ENCODE results near the gene KSR1. TPM values are rescaled to one million over a fixed set of nuclear protein-coding genes. Genes with fewer than 3 reads are reported as not detected.
"Not testable (repeated sequence)": the region's sequence is repeated elsewhere in the genome, so short reads cannot be mapped to it uniquely, and the experiment has no call there.

KSR1 gene
- total RNA-seq, 1 donor from 2014 or later = 18.1 TPM

DNA sequence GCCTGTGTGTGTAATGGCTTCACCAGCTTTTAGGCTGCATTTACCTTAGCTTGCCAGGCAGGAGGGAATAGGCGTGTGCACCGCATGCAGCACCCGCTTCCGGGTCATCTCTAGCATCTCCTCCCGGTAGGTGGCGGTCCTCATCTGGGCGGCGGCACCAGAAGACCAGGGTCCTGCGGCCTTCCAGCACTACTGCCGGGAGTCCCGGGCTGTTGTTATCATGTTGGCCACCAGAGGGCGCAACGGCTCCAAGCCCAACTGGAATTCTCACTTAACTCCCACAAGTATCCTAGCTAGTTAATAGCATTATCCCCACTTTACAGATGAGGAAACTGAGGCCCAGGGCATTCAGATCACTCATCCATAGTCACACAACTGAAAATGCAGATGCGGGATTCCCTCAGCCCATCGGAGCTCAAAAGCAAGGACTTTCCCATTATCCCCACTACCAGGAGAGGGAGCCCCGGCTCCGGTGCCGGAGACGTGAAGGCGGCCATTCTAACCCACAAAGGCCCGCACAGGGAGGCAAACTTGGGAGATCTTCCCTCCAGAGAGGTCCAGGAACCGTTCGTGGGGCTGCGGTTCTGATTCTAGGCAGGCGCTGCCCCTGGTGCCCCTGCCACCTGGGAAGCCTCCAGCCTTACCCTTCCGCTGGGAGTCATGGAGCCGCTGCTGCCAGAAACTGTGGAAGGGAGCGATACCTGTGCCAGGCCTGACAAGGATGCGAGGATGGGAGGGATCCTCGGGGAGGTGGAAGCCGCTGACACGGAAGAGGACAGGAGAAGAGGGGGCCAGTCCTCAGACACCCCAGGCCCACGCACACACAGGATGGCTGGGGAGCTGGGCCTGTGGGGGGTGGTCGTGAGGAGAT, 198.6 kb downstream of the KSR1 start:
- peak; percentile 63 to 75 for DNase-seq (ENCODE audit: low read depth in 2 of 2)

DNA sequence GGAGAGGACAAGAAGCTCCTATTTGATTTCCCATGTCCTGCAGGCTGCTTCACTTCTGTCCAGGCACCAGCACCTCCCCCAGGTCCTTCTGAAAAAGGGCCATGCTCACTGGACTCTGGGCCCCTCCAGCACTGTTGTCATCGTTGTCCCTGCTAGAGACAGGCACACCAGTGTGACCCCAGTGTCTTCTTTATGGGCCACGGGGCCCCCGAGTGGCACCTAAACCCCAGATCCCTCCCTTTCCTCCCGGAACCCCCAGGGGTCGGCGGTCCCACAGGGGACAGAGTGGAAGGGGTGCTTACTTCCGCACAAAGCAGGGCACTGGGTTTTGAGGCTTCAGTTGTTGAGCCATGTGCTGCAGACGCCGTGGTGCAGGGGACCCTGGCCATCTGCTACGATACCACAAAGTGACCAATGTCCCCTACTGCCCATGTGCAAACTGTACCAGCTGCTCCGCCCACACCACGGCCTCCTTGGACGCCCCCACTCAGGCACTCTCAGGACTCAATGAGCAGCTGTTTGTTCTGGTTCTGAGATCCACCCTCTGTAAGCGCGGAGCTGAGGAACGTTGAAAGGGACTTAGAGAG, 199.4 kb downstream of the KSR1 start:
- DNase-seq (ENCODE audit: low read depth in 2 of 2) = not testable (repeated sequence)

DNA sequence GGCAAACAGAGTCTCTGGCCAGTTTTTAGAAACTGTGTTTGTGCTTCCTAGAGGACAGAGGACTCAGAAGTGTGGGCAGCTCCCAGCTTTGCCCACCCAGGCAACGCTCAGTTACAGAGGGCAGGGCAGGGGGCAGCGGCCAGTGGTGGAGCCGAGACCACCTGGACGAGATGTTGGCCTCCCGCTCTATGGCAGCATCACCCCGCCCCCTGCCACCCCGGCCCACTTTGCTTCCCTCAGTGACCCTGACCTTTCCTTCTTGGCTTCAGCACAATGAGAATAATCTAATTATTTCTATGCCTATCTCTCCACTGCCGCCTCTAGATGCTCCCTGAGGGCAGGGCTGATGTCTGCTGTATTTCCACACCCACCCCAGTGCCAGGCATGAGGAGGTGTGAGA, 200.4 kb downstream of the KSR1 start:
- not testable (repeated sequence) for DNase-seq (ENCODE audit: low read depth in 2 of 2)

DNA sequence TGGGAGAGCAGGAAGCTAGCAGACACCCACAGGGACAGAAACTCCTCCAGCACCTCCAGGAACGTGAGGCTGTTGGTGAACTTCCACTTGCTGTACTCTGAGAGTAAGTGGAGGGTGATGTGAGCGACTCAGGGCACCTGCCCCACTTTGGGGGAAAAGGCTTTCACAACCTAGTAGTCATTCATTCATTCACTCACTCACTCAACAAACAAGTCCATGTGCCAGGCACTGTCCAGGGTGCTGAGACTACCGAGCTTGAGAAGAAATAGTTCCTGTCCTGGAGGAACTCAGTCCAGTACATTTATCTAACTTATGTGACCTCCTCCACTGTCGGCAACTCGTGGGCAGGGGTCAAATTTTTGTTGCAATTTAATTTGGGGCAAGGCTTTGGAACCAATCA, 201.4 kb downstream of the KSR1 start:
- DNase-seq (ENCODE audit: low read depth in 2 of 2) = peak; percentile 38 to 56

DNA sequence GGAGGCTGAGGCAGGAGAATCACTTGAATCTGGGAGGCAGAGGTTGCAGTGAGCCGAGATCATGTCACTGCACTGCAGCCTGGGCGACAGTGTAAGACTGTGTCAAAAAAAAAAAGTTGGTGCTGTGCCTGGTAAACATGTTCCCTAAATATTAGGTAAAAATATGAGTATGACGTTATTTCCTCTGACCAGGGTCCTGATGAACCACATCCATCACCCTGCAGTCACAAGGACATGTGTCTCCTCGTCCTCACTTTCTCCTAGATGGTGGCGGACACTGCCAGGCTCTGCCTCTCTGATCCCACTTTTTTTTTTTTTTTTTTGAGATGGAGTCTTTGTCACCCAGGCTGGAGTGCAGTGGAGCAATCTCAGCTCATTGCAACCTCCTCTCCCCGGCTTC, 203.4 kb downstream of the KSR1 start:
- no peak for DNase-seq (ENCODE audit: low read depth in 2 of 2)

DNA sequence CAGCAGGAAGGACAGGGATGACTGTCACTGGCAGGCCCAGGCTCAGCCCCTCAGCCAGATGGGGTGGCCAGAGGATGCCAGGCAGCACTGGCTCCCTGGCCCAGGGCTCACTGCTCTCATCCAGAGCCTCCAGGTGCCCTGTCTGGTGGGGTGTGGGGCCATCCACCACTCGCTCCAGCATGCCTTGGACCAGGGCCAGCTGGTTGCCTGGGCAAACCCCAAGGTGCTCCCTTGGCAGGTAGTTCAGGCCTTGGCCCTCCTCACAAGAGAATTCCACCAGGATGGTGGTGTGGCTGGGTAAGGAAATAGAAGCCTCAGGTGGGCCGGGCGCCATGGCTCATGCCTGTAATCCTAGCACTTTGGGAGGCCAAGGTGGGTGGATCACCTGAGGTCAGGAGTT, 204.2 kb downstream of the KSR1 start:
- DNase-seq (ENCODE audit: low read depth in 2 of 2) = no peak

DNA sequence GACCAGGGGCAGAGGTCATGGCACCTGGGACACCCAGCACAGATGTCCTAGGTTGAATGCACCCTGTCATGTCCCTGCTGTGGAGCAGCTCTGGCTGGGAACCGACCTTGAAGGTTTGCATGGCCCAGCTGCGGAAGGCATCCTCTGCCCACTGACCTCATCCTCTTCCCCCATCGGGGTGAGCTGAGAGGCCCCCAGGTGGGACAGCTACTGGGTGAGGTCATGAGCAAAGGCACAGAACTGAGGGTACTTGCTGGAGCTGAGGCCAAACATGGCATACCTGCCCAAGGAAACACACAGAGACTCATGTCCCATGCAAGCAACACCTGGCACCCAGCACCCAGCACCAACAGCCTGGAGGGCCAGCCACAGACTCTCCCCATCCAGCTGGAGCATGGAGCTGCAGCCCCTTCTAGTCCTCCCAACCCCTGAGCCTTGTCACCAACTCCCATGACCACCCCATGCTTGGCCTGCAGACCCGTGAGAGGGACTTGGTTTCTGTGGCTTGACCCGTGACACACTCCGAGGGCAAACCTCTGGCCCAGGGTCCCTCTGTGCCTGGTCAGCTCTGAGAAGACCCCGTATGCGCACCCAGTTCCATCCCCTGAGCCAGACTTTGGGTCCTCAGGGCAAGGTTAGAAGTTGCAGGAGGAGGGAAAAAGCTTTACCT, 207.8 kb downstream of the KSR1 start:
- DNase-seq (ENCODE audit: low read depth in 2 of 2) = no peak

DNA sequence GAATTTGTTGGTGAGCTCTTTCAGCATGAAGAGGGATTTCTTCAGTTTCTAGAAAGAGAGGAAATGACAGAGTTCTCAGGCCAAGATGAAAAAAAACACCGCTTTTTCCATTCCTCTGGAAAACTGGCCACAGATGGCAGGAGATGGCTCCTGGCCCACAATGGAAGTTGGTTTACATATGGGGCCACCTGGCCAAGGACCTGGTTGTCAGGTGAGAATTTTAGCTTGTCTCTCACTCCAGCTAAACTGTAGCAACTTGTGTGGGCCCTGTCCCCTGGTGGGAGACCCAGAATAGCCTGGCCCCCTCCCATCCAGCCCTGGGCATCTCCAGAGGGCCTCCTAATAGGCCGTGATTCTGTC, 208.3 kb downstream of the KSR1 start:
- DNase-seq (ENCODE audit: low read depth in 2 of 2) = no peak

DNA sequence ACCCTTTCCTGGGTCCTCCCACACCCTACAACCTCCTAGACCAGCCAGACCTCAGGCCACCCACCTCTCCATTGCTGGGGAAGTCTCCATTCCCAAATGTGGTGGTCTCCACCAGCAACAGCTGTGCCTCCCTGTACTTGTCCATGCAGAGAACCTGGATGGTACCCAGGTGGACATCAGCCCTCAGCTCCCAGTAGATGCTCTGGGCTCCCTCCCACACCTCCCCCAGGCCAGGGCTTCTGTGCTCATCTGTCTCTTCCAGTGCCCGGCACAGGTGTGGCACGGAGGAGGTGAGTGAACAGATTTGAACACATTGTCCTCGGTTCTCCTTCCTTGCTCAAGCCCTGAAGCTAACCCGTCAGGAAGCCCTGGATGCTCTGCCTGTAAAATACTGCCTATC, 209.3 kb downstream of the KSR1 start:
- DNase-seq (ENCODE audit: low read depth in 2 of 2) = no peak

DNA sequence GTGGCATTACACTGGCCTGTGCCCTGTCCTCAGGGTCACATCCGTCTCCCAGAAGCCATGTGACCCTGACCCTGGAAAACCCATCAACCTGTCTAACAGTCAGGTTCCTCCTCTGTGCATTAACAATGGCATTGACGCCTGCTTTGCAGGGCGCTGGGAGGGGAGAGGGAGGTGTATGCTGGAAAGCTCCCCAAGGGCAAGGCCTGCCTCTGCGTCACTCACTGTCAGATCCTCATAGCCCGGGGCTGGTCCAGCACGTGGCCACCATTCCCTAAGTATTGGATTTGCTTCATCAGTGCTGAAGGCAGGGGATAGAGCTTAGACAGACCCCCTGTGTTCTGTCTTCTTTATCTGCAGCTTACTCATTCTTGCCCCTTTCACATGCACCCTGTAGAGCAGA, 210.0 kb downstream of the KSR1 start:
- DNase-seq (ENCODE audit: low read depth in 2 of 2) = not testable (repeated sequence)

DNA sequence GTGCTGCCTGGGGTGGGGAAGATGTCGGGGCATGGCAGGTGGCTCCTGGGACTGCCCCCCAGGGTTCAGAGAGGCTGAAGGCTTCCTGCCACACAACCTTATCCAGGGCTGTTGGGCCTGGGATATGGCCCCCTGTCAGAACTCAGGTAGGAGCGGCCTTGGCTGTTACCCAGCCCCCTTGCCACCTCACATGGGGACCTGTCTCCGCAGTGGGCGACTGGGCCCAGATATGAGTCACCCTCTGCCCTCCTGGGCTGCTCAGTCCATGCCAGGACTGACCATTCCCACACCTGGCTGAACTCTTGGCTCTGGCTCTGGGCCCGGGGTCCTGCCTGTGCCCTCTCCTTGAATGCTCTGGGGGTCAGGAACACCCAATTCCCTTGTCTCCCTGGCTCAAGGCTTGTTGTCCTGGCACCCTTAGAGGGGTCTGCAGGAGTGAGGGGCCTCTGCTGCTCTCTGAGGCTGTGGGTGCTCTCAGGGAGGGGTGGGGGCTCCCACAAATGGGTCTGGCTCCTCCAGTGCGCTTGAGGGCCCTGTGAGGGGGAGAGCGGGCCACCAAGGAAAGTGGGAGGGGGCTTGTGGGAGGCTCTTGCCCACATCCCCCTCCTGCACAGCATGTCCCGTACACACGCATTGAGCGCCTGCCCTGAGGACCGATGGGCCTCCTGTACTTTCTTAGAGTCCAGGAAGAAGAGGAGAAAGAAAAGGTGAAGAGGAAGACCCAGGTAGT, 210.7 kb downstream of the KSR1 start:
- DNase-seq (ENCODE audit: low read depth in 2 of 2) = no peak

DNA sequence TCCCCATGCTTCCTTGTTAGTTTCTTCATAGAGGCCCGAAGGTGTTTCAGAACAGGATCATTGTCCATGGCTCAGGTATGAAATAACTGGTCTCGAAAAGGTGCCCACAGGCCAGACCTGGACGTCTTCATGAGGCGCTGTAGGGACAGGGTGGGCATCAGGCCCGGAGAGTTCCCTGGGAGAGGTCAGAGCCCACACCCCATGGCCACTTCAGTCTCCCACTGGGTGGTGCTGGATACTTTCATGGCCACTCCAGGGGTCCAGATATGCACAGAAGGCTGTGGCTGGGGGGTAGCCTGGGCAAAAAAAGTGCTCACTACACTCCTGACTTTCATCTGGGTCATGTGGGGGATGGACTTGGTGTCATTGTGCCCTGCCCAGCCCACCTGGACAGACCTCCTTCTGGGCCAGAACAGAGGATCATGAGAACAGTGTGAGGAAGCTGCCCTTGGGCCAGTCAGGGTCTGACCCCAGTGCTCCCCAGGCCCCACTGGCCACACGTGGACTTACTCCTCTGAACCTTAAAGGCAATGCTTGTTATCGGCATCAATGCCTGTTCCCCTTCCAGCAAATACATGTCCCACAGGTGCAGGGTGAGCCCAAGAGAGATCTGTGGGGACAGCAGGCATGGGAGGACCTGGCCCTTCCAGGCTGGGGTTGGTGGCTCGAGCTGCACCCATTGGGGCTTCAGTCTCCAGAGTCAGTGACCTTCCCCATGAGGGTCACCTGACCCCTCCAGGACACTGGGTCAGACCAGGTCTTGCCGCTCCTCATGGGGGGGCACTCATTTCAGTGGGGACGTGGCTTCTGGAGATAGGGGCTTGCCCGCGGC, 211.6 kb downstream of the KSR1 start:
- DNase-seq (ENCODE audit: low read depth in 2 of 2) = no peak

DNA sequence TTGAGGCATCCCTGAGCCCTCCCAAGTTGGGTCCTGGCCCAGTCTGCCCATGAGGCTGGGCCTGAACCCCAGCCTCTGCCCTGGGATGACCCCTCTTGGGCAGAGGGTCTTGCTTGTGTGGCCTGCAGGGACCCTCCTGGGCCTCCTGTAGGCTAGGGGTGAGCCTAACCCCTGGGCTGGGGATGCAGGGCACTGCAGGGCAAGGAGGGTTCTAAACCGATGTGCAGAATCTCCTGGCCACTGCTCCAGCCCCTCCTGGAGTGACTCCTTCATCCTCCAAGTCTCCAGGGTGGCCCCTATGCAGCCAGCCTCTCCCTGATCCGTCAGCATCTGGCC, 212.2 kb downstream of the KSR1 start:
- DNase-seq (ENCODE audit: low read depth in 2 of 2) = no peak

DNA sequence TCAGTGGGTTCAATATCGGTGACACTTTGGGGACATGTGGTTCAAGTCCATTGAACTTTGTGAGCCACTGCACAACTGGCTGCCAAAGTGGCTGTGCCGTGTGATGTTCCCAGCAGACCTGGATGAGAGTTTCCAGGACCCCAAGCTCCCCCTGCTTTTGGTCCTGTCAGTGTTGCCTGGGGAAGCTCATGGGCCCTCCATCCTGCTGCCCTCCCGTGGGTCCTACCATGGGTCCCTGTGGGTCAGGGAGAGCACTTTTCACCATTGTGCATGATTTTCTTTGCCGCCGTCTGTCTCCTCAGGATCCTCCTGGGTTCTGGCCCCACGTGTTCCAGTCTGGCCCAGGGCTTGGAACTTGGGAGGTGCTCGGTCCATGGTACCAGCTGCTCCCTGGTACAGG, 212.9 kb downstream of the KSR1 start:
- no peak for DNase-seq (ENCODE audit: low read depth in 2 of 2)

DNA sequence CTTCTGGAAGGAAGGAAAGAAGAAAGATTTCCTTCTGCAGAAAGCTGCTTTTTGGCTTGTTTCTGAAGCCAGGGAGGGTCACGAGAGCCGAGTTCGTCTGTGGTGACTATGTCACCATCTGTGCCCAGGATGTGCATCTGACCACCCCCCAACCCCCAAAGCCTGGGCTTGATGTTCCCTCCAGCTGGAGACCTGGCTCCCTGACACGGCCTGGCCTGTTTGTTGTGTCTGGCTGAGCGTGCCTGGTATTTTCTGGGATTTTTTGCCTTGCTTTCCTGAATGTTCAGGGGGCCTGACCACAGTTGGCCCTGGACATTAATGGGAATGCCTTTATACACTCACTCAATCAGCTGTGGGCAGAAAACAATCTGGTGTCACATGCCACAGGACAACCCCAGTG, 213.6 kb downstream of the KSR1 start:
- DNase-seq (ENCODE audit: low read depth in 2 of 2) = no peak

DNA sequence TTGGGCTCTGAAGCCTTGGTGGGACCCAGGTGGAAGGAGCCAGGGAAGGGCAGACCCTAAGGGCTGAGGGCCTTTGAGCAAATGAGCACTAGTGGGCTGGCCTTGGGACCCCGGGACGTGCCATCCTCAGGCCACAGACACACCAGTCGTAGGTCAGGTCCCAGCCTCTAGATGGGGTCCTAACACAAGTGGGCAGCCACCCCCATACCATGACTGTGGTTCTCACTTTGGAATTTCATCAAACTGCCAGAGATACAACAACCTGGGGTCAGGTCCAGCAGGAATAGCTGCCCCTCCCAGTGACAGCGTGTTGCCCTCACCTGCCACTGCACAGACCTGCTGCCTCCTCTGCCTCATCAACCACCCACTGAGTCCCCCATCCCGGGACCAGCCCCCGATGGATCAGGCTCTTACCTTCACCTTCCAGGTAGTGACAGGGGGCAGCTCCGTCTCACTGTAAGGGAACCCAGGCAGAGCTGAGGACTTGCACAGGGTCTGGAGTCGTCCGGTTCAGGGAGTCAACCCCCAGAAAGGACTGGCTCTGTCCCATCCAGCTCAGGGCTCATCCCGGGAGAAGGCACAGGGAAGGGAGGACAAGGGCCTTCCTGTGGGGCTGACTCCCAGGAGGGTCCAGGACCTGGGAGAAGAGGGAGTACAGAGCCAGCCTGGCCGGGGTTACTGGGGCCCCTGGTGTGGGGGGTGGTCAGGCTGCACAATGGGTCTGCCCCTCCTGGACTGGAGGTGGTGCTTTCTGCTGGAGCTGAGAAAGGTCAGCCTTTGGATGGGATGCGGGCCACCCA, 214.7 kb downstream of the KSR1 start:
- no peak for DNase-seq (ENCODE audit: low read depth in 2 of 2)

DNA sequence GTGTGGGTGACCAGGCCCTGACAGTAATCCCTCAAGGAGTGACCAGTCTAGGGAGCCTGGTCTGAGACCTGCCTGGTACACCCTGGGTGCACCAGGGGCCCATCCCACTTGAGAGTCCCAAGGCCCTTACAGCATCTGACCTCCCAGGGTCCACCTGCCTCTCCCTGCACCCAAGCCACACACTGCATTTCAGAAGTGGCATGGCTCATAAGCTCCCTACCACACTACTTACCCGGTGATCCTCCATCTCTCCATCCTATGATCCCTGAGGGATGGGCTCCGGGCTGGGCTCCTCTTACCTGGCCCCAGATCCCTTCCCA, 215.3 kb downstream of the KSR1 start:
- no peak for DNase-seq (ENCODE audit: low read depth in 2 of 2)

DNA sequence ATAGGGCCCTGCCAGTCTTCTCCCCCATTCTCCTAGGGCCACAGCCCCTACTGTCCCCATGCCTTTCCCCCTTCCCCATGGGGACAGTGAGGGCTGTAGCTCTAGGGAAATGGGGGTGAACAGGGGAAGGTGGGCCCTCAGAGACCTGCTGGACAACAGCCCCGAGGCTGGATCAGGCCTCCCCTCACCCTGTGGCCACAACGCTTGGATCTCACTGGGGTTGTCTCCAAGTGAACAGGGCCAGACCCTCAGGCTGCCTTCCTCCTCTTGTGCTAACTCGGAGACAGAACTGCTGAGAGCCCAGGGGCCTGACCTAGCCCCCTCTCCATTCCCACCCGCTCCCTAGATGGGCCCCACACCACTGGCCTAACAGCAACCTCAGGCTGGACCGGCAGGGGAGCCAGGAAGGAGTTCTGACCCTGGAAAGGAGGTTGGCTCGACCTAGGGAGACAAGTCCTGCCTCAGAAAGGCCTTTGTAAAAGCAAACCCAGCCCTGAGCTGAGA, 215.8 kb downstream of the KSR1 start:
- DNase-seq (ENCODE audit: low read depth in 2 of 2) = not testable (repeated sequence)

DNA sequence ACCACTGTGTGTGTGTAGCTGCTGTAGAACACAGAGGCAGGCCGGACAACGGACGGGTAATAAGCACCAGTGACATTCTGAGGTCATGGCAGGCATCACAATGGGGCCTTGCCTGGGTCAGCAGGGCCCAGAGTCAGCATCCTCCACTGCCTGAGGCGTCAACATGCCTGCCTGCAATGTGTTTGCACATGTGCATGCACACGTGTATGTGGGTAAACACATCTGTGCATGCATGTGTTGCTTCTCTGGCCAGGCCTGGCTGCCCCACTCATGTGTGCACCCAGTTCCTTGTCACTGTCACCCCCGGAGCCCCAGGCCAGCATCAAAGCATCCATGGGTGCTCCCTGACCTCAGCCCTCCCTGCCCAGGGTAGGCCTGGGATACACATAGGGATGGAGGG, 218.1 kb downstream of the KSR1 start:
- no peak for DNase-seq (ENCODE audit: low read depth in 2 of 2)

Measured in lung microvascular endothelial cell (primary cell).